HG03378 (cell line): ENCODE results near the gene EPB41.

Experiments
- ATAC-seq: cut with Tn5 transposase; IDR thresholded peaks from one replicate; pipeline ENCODE4 v1.9.1; 2021; ENCODE audit warnings: mild to moderate bottlenecking, moderate library complexity; ENCODE audit not compliant: unreplicated experiment

Gene EPB41

GRCh38 chr1:28890836-28891235, 23.5 kb upstream of the EPB41 start:
- no peak for ATAC-seq

DNA sequence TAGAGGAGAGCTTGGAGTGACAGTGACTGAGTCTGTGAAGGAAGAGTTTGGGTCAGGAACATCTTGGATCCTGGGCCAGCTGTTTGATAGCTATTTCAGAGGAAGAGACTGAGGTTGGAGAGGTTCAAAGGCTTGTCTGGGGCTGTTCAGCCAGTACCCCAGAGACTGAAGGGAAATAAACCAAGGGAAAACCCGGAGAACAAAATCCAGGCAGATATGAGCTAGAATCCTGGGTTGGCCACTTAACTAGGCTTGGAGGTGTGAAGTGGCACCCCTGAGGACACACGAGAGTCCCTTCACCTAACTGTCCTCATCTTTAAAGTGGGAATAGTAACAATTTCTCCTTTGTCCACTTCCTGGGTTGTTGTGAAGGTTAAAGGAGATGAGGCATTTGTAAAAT, 23.1 kb upstream of the EPB41 start:
- ATAC-seq: no peak

GRCh38 chr1:28893403-28894102, 20.8 kb upstream of the EPB41 start:
- no peak for ATAC-seq

DNA sequence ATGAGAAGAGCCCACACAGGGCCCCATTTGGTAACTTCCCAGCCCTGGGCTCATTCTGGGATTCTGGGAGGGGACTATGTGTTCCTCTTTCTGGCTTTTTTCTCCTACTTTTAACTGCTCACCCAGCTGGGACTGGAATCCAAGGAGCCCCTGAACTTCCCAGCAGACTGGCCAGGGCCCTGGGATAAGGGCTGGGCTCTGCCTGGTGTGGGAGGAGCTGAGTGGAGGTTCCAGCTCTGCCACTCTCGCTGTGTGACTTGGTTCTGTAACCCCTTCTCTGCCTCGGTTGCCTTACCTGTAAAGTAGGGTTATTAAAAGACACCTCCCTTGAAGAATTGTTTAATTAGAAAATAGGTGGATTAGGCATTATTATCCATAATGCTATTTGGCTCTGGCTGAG, 19.6 kb upstream of the EPB41 start:
- ATAC-seq: no peak

GRCh38 chr1:28895896-28896608, 18.3 kb upstream of the EPB41 start:
- ATAC-seq: no peak

GRCh38 chr1:28896609-28896986, 17.8 kb upstream of the EPB41 start:
- no peak for ATAC-seq

DNA sequence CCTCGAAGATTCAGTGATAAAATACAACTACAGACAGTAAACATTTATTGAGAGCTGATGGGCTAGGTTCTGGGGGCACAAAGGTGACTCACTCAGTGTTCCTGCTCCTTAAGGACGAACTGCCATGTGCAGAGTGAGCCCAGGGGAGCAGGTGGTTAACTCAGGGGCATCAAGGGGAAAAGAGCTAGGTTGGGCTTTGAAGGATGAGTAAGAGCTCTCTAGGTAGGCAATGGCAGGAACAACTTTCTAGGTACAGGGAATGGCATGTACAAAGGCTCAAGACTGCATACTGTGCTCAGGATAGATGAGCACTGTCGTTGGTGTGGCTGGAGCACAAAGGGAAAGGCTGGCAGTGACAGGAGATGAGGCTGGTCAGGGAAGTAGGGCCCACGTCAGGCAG, 16.6 kb upstream of the EPB41 start:
- ATAC-seq: no peak

- no peak for ATAC-seq
Observed at GRCh38 chr1:28898405-28898881, 15.9 kb upstream of the EPB41 start.

GRCh38 chr1:28899267-28899666, 15.1 kb upstream of the EPB41 start:
- no peak for ATAC-seq

GRCh38 chr1:28900562-28900961, 13.8 kb upstream of the EPB41 start:
- ATAC-seq: no peak

DNA sequence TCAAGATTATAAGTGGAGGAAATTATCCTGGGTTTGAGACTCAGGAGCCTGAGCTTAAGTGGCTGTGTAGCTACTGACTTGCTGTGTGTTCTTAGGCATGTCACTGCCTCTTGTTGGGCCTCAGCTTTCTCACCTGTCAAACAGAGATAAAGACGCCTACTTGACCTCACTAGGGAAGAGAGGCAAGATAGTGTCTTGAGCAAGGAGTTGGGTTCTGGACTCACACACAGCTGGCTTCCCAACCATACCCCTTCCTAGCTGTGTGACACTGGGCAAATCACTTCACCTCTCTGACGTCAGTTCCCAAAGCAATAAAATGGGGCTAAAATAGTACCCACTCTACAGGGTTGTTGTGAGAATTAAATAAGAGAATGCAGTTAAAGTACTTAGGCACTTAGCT, 11.6 kb upstream of the EPB41 start:
- ATAC-seq: no peak

DNA sequence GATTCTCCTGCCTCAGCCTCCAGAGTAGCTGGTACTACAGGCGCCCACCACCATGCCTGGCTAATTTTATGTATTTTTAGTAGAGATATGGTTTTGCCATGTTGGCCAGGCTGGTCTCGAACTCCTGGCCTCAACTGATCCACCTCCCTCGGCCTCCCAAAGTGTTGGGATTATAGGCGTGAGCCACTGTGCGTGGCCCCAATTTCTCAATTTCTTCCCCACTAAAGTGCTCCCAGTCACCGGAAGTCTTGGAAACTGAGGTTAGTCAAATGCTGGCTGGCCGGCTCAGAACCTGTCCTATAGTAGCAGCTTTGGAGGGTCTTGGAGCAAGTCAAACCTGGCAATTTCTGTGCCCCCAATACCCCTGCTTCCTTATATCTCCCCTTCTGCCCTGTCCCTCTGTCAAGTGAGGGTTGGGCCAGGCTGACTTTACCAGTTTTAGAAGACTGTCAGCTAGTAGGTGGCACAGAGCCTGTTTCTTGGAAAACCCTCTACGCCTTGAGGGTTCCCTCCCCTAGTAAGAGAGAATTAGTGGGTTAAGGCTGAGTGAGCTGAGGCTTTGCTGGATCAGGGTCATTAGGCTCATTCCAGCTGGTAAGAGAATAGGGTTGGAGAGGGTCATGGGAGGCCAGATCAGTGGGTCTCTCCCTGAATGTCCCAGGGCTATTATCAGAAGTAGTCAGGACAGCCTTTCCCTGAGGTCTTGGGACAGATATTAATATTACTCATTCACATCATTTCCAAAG, 8.3 kb upstream of the EPB41 start:
- ATAC-seq: no peak

GRCh38 chr1:28909198-28909597, 5.2 kb upstream of the EPB41 start:
- ATAC-seq: no peak

GRCh38 chr1:28910379-28911115, 3.8 kb upstream of the EPB41 start:
- no peak for ATAC-seq

DNA sequence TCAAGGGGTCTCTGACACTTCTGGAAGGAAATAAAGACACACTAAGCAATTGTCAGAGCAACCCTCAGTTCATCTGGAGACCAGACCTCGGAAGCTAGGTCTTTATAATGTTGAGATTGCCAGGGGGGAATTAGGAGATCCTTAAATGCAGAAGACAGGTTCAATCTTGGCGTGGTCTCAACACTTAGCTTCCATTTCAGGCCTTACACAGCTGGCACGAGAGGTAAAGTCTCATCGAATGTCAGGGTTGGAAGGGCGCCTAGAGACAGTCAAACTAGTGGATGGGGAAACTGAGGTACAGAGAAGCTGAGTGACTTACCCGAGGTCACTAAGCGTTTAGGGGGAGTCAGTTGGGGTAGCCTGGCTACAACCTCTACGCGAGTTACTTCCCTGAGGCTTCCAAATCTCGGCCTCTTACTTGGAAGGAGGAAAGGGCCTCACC, 562 bp upstream of the EPB41 start:
- no peak for ATAC-seq

DNA sequence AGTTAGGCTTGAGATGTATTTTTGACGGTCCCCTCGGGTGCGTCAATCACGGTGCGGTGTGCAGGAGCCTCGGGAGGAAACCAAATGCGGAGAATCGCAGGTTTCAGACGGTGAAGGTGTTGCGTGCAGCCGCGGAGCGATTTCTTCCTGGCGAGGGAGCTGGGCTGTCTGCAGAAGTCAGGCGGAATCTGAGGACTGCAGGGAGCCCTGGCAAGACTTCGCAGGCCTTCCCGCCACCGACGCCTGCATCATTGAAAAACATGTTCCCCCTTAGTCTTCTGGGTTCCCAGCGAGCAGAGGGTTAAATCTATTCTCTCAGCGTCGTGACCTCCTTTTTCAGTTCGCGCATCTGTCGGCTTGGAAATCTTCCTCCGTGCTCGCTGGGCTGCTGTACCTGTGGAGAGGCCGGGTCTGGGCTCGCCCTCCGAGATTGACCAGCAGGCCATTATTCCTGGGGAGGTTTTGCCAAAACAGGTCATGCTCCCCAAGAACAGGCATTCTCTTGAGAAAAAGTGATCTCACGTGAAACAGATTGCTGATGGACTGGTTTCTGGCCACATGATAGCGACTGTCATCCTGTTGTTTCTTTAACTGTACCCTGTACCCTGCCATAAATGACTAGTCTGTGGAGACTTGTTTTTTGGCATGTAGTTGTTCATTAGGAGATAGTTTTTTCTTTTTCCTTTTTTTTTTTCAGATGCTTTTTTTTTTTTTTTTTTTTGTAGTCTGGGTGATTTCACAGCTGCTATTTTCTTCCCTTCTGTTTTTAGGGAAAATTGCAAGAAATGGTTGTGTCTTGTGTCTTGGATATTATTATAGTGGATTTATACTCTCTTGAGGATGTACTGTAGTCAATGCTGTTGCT, 894 bp downstream of the EPB41 start:
- no peak for ATAC-seq

- ATAC-seq: no peak
Observed at GRCh38 chr1:28917757-28918118, 3.4 kb downstream of the EPB41 start.

DNA sequence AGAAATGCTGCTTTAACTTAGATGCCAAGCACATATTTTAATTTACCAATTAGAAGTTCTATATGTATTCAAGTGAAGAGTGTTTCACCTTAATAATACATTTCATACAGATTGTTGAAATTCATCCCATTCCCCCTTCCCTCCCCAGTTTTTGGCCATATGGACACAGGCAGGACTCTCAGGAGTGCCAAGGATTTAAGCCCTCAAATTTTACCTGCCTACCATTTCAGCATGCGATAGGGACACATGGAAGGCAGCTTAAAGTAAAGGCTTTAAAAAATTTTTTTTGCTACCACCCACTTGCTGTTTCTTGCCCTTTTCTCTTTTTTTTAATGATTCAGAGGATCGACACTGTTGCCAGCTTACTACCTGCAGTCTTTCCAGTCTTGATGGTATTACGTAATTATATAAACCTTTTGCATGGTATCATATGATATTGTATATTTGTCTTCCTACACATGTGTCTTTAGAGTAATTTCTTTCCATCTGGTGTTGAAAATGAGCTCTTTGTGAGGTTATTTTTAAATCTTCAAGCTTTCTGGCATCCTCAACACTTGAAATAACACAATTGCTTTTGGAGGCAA, 7.0 kb downstream of the EPB41 start:
- ATAC-seq: no peak

DNA sequence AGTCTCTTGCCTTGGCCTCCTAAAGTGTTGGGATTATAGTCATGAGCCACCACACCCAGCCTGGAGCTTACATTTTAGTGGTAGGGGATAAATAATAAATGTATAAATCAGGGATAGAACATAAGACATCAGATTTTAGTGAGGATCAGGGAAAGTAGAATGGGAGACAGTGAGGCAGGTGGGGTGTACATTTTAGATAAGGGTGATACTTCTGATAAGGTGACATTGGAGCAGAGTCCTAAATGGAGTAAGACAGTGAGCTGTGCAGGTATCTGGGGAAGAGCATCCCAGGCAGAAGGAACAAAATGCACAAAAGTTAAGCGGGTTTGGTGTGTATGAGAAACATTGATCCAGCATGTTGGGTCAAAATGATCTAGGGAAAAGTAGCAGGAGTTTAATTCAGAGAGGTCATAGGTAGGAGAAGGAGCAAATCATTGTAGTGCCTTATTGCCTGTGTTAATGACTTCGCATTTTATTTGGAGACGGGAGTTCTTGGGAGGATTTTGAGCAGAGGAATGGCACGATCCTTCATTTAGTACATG, 11.1 kb downstream of the EPB41 start:
- no peak for ATAC-seq
